ENCODE results near the gene PXDN. TPM values are rescaled to one million over a fixed set of nuclear protein-coding genes. Genes with fewer than 3 reads are reported as not detected.

PXDN gene
- total and polyA plus RNA-seq, 9 of the 15 experiments (the other 6 are each of a cell fraction or from before 2014, with no cell fraction given), result 0.49 TPM; not detected in 8

- no peaks in the 10 kb centered on the region for H3K79me2 ChIP-seq (ENCODE audit: control insufficient read depth, insufficient read depth, low read length)
- H2AFZ ChIP-seq (ENCODE audit: low read depth, low read length), result no peak overlapping the region
- H3K9me3 ChIP-seq (replicated peaks; ENCODE audit: control insufficient read depth, insufficient read depth, low read depth, low read length), result no peaks in the 10 kb centered on the region
- no peak for TF ChIP-seq NEUROD1 (IDR thresholded peaks at IDR 0.05; ENCODE audit: borderline replicate concordance, low read depth, low read length, partially characterized antibody)
- TF ChIP-seq EZH2 (IDR thresholded peaks at IDR 0.05; ENCODE audit: borderline replicate concordance, low read depth, low read length), result no peak
- no peak for TF ChIP-seq NBN (IDR thresholded peaks at IDR 0.05; ENCODE audit: low read depth)
- TF ChIP-seq CEBPG (CRISPR knock-in tag; IDR thresholded peaks at IDR 0.05), result no peak
- TF ChIP-seq CEBPG (tag; conservative IDR thresholded peaks at IDR 0.05 in 1 of 2, IDR thresholded peaks at IDR 0.05 in 1 of 2), result 0 out of 4 replicates have a peak, but pooled peaks of 1 of the 2 experiments have one; percentile 32
- H3K4me2 ChIP-seq (ENCODE audit: insufficient read depth, low read length), result no peak overlapping the region
- peaks cover 2 to 34% of the 10 kb centered on the region in 2 experiments; a peak in 3 of 5 replicates for H3K27me3 ChIP-seq (ENCODE audit: control insufficient read depth in 2 of 2, insufficient read depth in 2 of 2, low read length in 2 of 2)
- ATAC-seq (no peak), DNase-seq (ENCODE audit: extremely low read depth in 1 of 4, low spot score in 3 of 4) (no peak), FAIRE-seq (no peak)
- BruUV-seq (replicated peaks), result no TSS peak
- no peaks in the 10 kb centered on the region for H3K4me1 ChIP-seq (replicated peaks in 1 of 2; ENCODE audit: control insufficient read depth in 2 of 2, insufficient read depth in 2 of 2, low read length in 2 of 2)
- intact Hi-C loops (cut with micrococcal nuclease), result no loop called here
- ChIA-PET POLR2A (no interaction called here), CTCF (ENCODE audit: low intra/inter-chr PET ratio) (no interaction called here)
- no peak overlapping the region for H3K27ac ChIP-seq (ENCODE audit: extremely low read depth, low read depth, low read length)
- no peaks in the 10 kb centered on the region for H4K20me1 ChIP-seq (replicated peaks; ENCODE audit: control insufficient read depth, insufficient read depth, low read length)
- WGBS (ENCODE audit: insufficient coverage, low coverage, missing lambda C conversion rate), result 1% methylated on average over 10 of the region's 10 CpGs
- no peak overlapping the region for H3K9ac ChIP-seq (ENCODE audit: insufficient read depth in 1 of 2, low read depth in 2 of 2, low read length in 2 of 2)
- in situ Hi-C loops (cut with MboI), result no loop called here
- H3K4me3 ChIP-seq, result no peak overlapping the region
- no peaks in the 10 kb centered on the region for H3K9me1 ChIP-seq (ENCODE audit: control insufficient read depth, insufficient read depth, low read length)
- no peaks in the 10 kb centered on the region for H3K36me3 ChIP-seq (ENCODE audit: control insufficient read depth, insufficient read depth, low read length)
Observed at GRCh38 chr2:1730015-1730927, 14.0 kb downstream of the PXDN start.

Data from K562 (cell line).